Measurements from ENCODE around the gene EFNA5.
"Not testable (repeated sequence)": the region's sequence is repeated elsewhere in the genome, so short reads cannot be mapped to it uniquely, and the experiment has no call there.

EFNA5 gene

DNA sequence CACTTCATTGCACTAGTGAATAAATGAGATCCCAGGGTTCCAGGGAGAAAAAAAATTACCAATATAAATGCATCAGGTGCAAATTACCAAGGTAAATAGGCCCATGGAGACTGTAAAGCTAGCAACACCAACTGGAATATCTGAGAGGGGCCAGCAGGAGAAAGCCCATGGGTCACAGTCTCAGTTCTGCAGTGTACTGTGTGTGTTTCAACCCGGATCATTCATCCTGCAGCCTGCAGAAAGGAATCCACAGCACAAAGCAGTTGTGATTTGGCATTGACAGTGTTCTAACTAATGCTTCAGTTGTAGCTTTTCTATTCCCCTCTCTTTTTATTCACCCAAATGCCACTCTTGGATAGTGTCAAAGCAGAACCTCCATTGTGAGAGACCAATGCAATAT, 171.0 kb downstream of the EFNA5 start:
- no peak overlapping the region for H3K9ac ChIP-seq (ENCODE audit: low read length)
- no peaks in the 10 kb centered on the region for H3K27me3 ChIP-seq (ENCODE audit: insufficient read depth, low read length)
- peak overlapping the region; percentile 25 for H3K27ac ChIP-seq (ENCODE audit: low read depth, low read length, poor library complexity, severe bottlenecking)
- H3F3A ChIP-seq (ENCODE audit: insufficient read depth, low read length), result no peaks in the 10 kb centered on the region
- H3K4me1 ChIP-seq (ENCODE audit: insufficient read depth, low read length, severe bottlenecking), result peaks cover 57% of the 10 kb centered on the region
- H3K36me3 ChIP-seq (ENCODE audit: insufficient read depth, low read length), result no peaks in the 10 kb centered on the region
- H3K4me2 ChIP-seq (ENCODE audit: low read length), result no peak overlapping the region
- no peak overlapping the region for H3K4me3 ChIP-seq (ENCODE audit: low read depth, low read length, poor library complexity, severe bottlenecking)
- TF ChIP-seq, protein P1, sequence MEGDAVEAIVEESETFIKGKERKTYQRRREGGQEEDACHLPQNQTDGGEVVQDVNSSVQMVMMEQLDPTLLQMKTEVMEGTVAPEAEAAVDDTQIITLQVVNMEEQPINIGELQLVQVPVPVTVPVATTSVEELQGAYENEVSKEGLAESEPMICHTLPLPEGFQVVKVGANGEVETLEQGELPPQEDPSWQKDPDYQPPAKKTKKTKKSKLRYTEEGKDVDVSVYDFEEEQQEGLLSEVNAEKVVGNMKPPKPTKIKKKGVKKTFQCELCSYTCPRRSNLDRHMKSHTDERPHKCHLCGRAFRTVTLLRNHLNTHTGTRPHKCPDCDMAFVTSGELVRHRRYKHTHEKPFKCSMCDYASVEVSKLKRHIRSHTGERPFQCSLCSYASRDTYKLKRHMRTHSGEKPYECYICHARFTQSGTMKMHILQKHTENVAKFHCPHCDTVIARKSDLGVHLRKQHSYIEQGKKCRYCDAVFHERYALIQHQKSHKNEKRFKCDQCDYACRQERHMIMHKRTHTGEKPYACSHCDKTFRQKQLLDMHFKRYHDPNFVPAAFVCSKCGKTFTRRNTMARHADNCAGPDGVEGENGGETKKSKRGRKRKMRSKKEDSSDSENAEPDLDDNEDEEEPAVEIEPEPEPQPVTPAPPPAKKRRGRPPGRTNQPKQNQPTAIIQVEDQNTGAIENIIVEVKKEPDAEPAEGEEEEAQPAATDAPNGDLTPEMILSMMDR (IDR thresholded peaks at IDR 0.05; ENCODE audit: low read length), result no peak
- TF ChIP-seq EZH2 (IDR thresholded peaks at IDR 0.05; ENCODE audit: borderline replicate concordance, low read length), result no peak
- no peak overlapping the region for H2AFZ ChIP-seq (ENCODE audit: low read length)
- H4K20me1 ChIP-seq (ENCODE audit: insufficient read depth, low read length), result no peaks in the 10 kb centered on the region
- no peaks in the 10 kb centered on the region for H3K9me3 ChIP-seq (ENCODE audit: low read length)
- H3K9me2 ChIP-seq (ENCODE audit: low read depth, low read length), result no peaks in the 10 kb centered on the region
- no peaks in the 10 kb centered on the region for H3K79me2 ChIP-seq (ENCODE audit: insufficient read depth, low read length)

DNA sequence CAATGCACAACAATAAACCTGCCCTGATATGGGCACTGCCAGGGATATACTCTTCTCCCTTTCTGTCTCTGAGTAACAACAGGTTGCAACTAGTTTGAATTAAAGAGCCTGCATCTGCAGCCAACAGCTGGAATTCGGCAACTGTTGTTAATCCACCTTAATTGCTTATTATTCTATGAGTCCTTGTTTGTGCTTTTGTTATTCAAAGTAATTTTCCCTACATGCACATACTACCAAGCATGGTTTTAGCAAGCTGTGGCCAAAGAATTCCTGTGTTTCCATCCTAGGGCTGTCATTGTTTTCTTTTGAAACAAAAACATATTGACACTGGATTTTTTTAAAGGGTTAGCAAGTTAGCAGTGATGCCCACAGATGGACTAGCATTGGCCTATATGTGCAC, 171.5 kb downstream of the EFNA5 start:
- Histone ChIP-seq H3F3A (ENCODE audit: insufficient read depth, low read length) (no peaks in the 10 kb centered on the region), H3K9me2 (ENCODE audit: low read depth, low read length) (no peaks in the 10 kb centered on the region), H3K4me3 (ENCODE audit: low read depth, low read length, poor library complexity, severe bottlenecking) (no peak overlapping the region), H3K9ac (ENCODE audit: low read length) (no peak overlapping the region), H2AFZ (ENCODE audit: low read length) (no peak overlapping the region), H3K36me3 (ENCODE audit: insufficient read depth, low read length) (no peaks in the 10 kb centered on the region), H3K9me3 (ENCODE audit: low read length) (no peaks in the 10 kb centered on the region), H3K4me1 (ENCODE audit: insufficient read depth, low read length, severe bottlenecking) (peaks cover 57% of the 10 kb centered on the region), H3K27ac (ENCODE audit: low read depth, low read length, poor library complexity, severe bottlenecking) (peak overlapping the region; percentile 0), H4K20me1 (ENCODE audit: insufficient read depth, low read length) (no peaks in the 10 kb centered on the region), H3K79me2 (ENCODE audit: insufficient read depth, low read length) (no peaks in the 10 kb centered on the region), H3K4me2 (ENCODE audit: low read length) (no peak overlapping the region), H3K27me3 (ENCODE audit: insufficient read depth, low read length) (no peaks in the 10 kb centered on the region)
- no peak for TF ChIP-seq EZH2 (IDR thresholded peaks at IDR 0.05; ENCODE audit: borderline replicate concordance, low read length)
- TF ChIP-seq, protein P1 (IDR thresholded peaks at IDR 0.05; ENCODE audit: low read length), result no peak

DNA sequence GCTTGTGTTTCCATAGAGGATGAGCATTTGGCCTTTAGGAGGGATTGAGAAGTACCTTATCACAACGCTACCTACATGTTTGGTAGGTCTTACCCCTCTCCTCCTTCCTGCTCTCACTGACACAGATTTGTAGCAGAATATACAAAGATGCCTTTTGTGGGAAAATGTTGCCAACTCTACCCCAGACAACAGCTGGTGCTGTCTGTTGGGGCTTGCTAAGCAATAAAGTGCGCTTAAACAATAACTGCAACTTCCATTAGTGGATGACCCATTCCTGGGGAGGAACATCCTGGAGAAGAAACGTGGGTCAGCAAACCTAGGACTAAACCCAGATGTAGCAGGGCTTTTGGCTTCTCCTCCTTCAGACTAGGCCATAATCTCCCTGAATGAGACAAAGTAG, 174.3 kb downstream of the EFNA5 start:
- H3K9me3 ChIP-seq (ENCODE audit: low read length), result no peaks in the 10 kb centered on the region
- H3K4me1 ChIP-seq (ENCODE audit: insufficient read depth, low read length, severe bottlenecking), result peaks cover 43% of the 10 kb centered on the region
- no peak overlapping the region for H2AFZ ChIP-seq (ENCODE audit: low read length)
- H3K36me3 ChIP-seq (ENCODE audit: insufficient read depth, low read length), result no peaks in the 10 kb centered on the region
- TF ChIP-seq EZH2 (IDR thresholded peaks at IDR 0.05; ENCODE audit: borderline replicate concordance, low read length), result no peak
- TF ChIP-seq, protein P1 (IDR thresholded peaks at IDR 0.05; ENCODE audit: low read length), result no peak
- H3K27ac ChIP-seq (ENCODE audit: low read depth, low read length, poor library complexity, severe bottlenecking), result peak overlapping the region; percentile 13
- no peaks in the 10 kb centered on the region for H3K79me2 ChIP-seq (ENCODE audit: insufficient read depth, low read length)
- H3K4me2 ChIP-seq (ENCODE audit: low read length), result no peak overlapping the region
- H3K9me2 ChIP-seq (ENCODE audit: low read depth, low read length), result no peaks in the 10 kb centered on the region
- H3K4me3 ChIP-seq (ENCODE audit: low read depth, low read length, poor library complexity, severe bottlenecking), result no peak overlapping the region
- H4K20me1 ChIP-seq (ENCODE audit: insufficient read depth, low read length), result no peaks in the 10 kb centered on the region
- no peaks in the 10 kb centered on the region for H3K27me3 ChIP-seq (ENCODE audit: insufficient read depth, low read length)
- no peak overlapping the region for H3K9ac ChIP-seq (ENCODE audit: low read length)
- H3F3A ChIP-seq (ENCODE audit: insufficient read depth, low read length), result no peaks in the 10 kb centered on the region

DNA sequence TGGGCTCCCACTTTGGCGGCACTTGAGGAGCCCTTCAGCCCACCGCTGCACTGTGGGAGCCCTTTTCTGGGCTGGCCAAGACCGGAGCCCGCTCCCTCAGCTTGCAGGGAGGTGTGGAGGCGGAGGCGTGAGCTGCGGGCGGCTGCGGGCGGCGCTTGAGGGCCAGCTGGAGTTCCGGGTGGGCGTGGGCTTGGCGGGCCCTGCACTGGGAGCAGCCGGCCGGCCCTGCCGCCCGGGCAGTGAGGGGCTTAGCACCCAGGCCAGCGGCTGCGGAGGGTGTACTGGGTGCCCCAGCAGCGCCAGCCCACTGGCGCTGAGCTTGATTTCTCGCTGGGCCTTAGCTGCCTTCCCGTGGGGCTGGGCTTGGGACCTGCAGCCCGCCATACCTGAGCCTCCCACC, 176.6 kb downstream of the EFNA5 start:
- H3K9ac ChIP-seq (ENCODE audit: low read length); H3K9me2 ChIP-seq (ENCODE audit: low read depth, low read length); H3K9me3 ChIP-seq (ENCODE audit: low read length); H3K36me3 ChIP-seq (ENCODE audit: insufficient read depth, low read length); H4K20me1 ChIP-seq (ENCODE audit: insufficient read depth, low read length); H3F3A ChIP-seq (ENCODE audit: insufficient read depth, low read length); H3K27ac ChIP-seq (ENCODE audit: low read depth, low read length, poor library complexity, severe bottlenecking); H3K27me3 ChIP-seq (ENCODE audit: insufficient read depth, low read length); H3K4me3 ChIP-seq (ENCODE audit: low read depth, low read length, poor library complexity, severe bottlenecking); H3K4me2 ChIP-seq (ENCODE audit: low read length); H3K79me2 ChIP-seq (ENCODE audit: insufficient read depth, low read length); H2AFZ ChIP-seq (ENCODE audit: low read length): not testable (repeated sequence)
- peaks cover 20% of the 10 kb centered on the region for H3K4me1 ChIP-seq (ENCODE audit: insufficient read depth, low read length, severe bottlenecking)

All from OCI-LY1 (cell line).